Measurements from ENCODE around the gene FBXO17.

GRCh38 chr19:38974624-38975213, 823 bp downstream of the FBXO17 start:
- TF ChIP-seq CTCF (IDR thresholded peaks at IDR 0.05; ENCODE audit: poor library complexity, severe bottlenecking) (no peak), TAF1 (IDR thresholded peaks at IDR 0.05; ENCODE audit: low read depth) (no peak)

Measured in neural cell (in vitro differentiated cells).